Nephron progenitor cell (in vitro differentiated cells): Measurements from ENCODE around the gene CRAMP1.

Experiments
- DNase-seq: peaks from one replicate; pipeline ENCODE4 v3.0.0; 2021
- H3K27ac Mint-ChIP-seq: 2 replicates; pipeline ENCODE4 v1.8.0; 2021; ENCODE audit warnings: mild to moderate bottlenecking, moderate library complexity, mixed read lengths
- H3K27me3 Mint-ChIP-seq: 2 replicates; pipeline ENCODE4 v1.8.0; 2021; ENCODE audit warnings: mild to moderate bottlenecking, low read depth, mixed read lengths; ENCODE audit not compliant: poor library complexity
- H3K36me3 Mint-ChIP-seq: 2 replicates; pipeline ENCODE4 v1.8.0; 2021; ENCODE audit warnings: low read depth, mixed read lengths
- H3K4me1 Mint-ChIP-seq: 2 replicates; pipeline ENCODE4 v1.8.0; 2021; ENCODE audit warnings: mixed read lengths
- H3K4me3 Mint-ChIP-seq: 2 replicates; pipeline ENCODE4 v1.8.0; 2021; ENCODE audit warnings: mild to moderate bottlenecking, moderate library complexity, mixed read lengths
- H3K9me3 Mint-ChIP-seq: 2 replicates; pipeline ENCODE4 v1.8.0; 2021; ENCODE audit warnings: mild to moderate bottlenecking, moderate library complexity, mixed read lengths
- TF ChIP-seq, protein P1 (sequence below): fragments of 200-600 bp; sonication (generic); IDR thresholded peaks from 2 replicates; pipeline ENCODE4 v1.5.0; 2021; ENCODE audit warnings: antibody characterized with exemption

The CRAMP1 gene

DNA sequence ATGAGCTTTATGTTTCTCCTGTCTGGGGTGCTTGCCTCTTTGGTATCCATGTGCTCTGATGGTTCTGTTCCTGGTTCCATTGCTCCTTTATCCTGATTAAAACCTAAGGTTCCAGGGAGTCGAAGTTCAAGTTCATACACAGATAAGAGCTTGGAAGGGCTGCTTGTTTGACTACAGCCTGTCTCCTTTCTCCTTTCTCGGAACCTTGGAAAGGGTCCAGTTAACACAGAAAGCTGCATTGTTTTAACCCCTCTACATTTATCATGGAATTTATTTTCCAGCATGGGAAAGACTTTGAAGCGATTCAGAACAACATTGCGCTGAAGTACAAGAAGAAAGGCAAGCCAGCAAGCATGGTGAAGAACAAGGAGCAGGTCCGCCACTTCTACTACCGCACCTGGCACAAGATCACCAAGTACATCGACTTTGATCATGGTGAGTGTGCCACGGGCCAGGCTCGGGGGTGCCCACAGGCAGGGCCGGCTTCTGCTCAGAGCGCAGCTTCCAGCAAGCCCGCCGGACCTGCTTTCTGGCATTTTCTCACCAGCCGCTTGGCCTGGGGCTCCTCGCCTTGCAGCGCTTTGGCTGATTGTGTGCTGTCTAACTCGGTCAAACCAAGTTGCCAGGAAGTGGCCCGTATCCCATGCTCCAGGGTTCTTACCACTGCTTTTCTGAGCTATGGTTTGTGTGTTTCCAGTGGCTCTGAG is 19.9 kb downstream of the CRAMP1 start:
- Mint-ChIP-seq H3K4me3 (no peak overlapping the region), H3K36me3 (peaks cover 39% of the 10 kb centered on the region)

DNA sequence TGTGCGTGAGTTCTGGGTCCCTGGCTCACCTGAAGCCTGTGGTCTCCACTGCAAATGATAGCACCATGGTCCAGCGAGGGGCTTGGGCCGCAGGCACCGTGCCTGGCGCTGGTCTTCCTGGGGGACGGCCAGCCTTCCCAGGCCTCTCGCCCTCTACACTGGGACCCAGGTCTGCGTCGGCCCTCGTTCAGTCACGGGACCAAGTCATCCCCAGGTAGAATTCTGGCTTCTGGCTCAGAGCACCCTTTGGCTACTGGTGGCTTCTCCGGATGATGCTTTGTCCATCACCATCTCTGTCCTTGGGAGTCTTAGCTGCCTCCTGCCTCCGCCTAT is 20.4 kb downstream of the CRAMP1 start:
- H3K27me3 Mint-ChIP-seq = no peaks in the 10 kb centered on the region
- H3K4me1 Mint-ChIP-seq = no peaks in the 10 kb centered on the region
- no peaks in the 10 kb centered on the region for H3K9me3 Mint-ChIP-seq
- no peak overlapping the region for H3K27ac Mint-ChIP-seq
- no peak overlapping the region for H3K4me3 Mint-ChIP-seq
- TF ChIP-seq, protein P1, sequence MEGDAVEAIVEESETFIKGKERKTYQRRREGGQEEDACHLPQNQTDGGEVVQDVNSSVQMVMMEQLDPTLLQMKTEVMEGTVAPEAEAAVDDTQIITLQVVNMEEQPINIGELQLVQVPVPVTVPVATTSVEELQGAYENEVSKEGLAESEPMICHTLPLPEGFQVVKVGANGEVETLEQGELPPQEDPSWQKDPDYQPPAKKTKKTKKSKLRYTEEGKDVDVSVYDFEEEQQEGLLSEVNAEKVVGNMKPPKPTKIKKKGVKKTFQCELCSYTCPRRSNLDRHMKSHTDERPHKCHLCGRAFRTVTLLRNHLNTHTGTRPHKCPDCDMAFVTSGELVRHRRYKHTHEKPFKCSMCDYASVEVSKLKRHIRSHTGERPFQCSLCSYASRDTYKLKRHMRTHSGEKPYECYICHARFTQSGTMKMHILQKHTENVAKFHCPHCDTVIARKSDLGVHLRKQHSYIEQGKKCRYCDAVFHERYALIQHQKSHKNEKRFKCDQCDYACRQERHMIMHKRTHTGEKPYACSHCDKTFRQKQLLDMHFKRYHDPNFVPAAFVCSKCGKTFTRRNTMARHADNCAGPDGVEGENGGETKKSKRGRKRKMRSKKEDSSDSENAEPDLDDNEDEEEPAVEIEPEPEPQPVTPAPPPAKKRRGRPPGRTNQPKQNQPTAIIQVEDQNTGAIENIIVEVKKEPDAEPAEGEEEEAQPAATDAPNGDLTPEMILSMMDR = no peak
- no peak for DNase-seq
- peaks cover 40% of the 10 kb centered on the region for H3K36me3 Mint-ChIP-seq

More for the DNA sequence above, 19.9 kb downstream of the CRAMP1 start:
- no peak for DNase-seq
- H3K27ac Mint-ChIP-seq = no peak overlapping the region
- H3K9me3 Mint-ChIP-seq = no peaks in the 10 kb centered on the region
- no peaks in the 10 kb centered on the region for H3K27me3 Mint-ChIP-seq
- H3K4me1 Mint-ChIP-seq = no peaks in the 10 kb centered on the region
- TF ChIP-seq, protein P1 = no peak

DNA sequence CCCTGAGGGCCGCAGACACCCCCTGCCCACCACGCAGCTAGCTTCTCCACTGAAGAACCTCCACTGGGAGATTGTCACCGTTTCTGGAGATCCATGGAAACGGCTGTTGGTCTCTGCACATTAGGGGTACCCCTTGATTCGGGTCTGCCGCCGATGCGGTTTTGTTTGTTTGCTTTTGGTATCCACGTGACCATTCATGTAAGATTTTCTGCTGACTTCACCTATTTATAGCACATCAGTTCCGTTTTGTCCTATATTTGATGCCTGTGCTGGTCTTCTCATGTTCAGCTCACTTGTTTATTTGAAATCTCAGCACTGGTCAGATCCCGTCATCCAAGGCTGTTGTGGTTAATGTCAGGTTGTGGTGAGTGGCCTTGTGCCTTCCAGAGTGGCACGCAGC is 21.1 kb downstream of the CRAMP1 start:
- Mint-ChIP-seq H3K9me3 (no peaks in the 10 kb centered on the region), H3K36me3 (peaks cover 47% of the 10 kb centered on the region), H3K4me1 (no peaks in the 10 kb centered on the region), H3K27me3 (no peaks in the 10 kb centered on the region), H3K27ac (no peak overlapping the region), H3K4me3 (no peak overlapping the region)
- no peak for DNase-seq
- TF ChIP-seq, protein P1 = no peak

DNA sequence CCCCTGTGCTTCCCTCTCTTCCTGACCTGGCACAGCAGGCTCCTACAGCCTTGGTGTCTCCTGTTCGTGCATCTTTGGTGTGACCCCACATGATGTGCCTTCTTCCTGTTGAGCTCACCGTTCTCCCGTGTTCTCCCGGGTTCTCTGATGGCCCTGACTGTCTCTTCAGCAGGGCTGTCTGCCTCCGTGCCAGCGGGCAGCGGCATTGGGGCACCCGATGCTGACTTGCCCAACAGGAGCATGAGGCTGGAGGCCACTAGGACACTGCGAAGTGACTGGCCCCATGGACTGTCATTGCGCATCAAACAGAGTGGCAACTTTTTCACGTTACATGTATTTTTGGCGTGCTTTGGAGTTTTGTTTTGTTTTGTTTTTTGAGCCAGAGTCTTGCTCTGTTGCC is 22.4 kb downstream of the CRAMP1 start:
- no peak for DNase-seq
- Mint-ChIP-seq H3K36me3 (peaks cover 53% of the 10 kb centered on the region), H3K4me1 (peaks cover 8% of the 10 kb centered on the region), H3K4me3 (no peak overlapping the region), H3K27ac (no peak overlapping the region), H3K27me3 (no peaks in the 10 kb centered on the region), H3K9me3 (no peaks in the 10 kb centered on the region)
- TF ChIP-seq, protein P1 = no peak

DNA sequence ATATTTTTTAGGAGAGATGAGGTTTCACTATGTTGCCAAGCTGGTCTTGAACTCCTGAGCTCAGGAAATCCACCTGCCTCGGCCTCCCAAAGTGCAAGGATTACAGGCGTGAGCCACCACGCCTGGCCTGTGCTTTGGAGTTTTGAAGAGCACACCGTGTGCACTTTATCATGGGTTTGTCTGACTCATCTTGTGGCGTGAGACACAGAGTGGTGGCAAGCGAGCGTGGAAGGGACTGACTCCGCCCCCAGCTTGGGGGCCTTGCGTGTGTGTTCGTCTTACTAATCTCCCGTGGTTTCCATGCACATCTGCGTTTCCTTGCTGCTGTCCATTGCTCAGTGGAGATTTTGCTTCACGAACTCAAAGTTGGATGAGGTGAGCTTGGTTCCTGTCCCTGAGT is 22.9 kb downstream of the CRAMP1 start:
- H3K9me3 Mint-ChIP-seq = no peaks in the 10 kb centered on the region
- no peak overlapping the region for H3K4me3 Mint-ChIP-seq
- H3K4me1 Mint-ChIP-seq = peaks cover 13% of the 10 kb centered on the region
- H3K27ac Mint-ChIP-seq = no peak overlapping the region
- peaks cover 59% of the 10 kb centered on the region for H3K36me3 Mint-ChIP-seq
- DNase-seq = no peak
- TF ChIP-seq, protein P1 = no peak
- H3K27me3 Mint-ChIP-seq = no peaks in the 10 kb centered on the region

DNA sequence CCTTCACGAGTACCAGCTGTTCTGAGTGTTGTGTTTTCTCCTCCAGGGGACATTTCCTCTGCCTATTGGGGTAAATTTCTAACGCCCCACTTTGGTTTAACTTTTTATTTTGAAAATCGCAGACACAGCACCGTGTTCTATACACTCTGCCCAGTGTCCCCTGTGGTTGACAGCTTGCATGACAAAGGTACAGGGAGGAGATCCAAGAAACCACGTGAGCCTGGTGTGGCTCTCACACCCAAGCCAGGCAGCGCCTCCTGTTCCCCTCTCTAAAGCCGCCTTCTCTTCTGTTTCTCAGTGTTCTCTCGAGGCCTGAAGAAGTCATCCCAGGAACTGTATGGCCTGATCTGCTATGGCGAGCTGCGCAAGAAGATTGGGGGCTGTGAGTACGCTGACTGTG is 25.4 kb downstream of the CRAMP1 start:
- no peaks in the 10 kb centered on the region for H3K27me3 Mint-ChIP-seq
- peaks cover 81% of the 10 kb centered on the region for H3K36me3 Mint-ChIP-seq
- TF ChIP-seq, protein P1 = no peak
- DNase-seq = no peak
- H3K27ac Mint-ChIP-seq = no peak overlapping the region
- peaks cover 15% of the 10 kb centered on the region for H3K4me1 Mint-ChIP-seq
- H3K9me3 Mint-ChIP-seq = no peaks in the 10 kb centered on the region
- H3K4me3 Mint-ChIP-seq = no peak overlapping the region
